Activated CD8-positive, alpha-beta T cell treated with anti-CD3 and anti-CD28 coated beads for 36 hours (primary cell): Measurements from ENCODE around the gene IZUMO4. TPM values are rescaled to one million over a fixed set of nuclear protein-coding genes. Genes with fewer than 3 reads are reported as not detected.

Experiments
- ATAC-seq: fragments of 200-7000 bp; cut with Tn5 transposase; one replicate; pipeline ENCODE4 v1.10.0; 2021; ENCODE audit warnings: mild to moderate bottlenecking, moderate library complexity
- CTCF ChIA-PET: fragments of 350-600 bp; sonication (Branson Sonifier 250); formaldehyde crosslinking; loops from one replicate; lab custom pipeline; 2021; ENCODE audit warnings: antibody characterized with exemption; lab: Charles Lee
- POLR2A ChIA-PET: fragments of 350-600 bp; sonication (Branson Sonifier 250); formaldehyde crosslinking; loops from one replicate; lab custom pipeline; 2021; ENCODE audit warnings: antibody characterized with exemption; lab: Charles Lee
- DNase-seq: peaks from one replicate; pipeline ENCODE4 v3.0.0-alpha.2; 2020
- H3K27ac Mint-ChIP-seq: one replicate; pipeline ENCODE4 v1.8.0; 2021; ENCODE audit warnings: mild to moderate bottlenecking, mixed read lengths
- H3K27me3 Mint-ChIP-seq: one replicate; pipeline ENCODE4 v1.8.0; 2021; ENCODE audit warnings: mixed read lengths
- H3K36me3 Mint-ChIP-seq: one replicate; pipeline ENCODE4 v1.8.0; 2021; ENCODE audit warnings: low read depth, mixed read lengths
- H3K4me1 Mint-ChIP-seq: one replicate; pipeline ENCODE4 v1.8.0; 2021; ENCODE audit warnings: low read depth, mixed read lengths
- H3K4me3 Mint-ChIP-seq: one replicate; pipeline ENCODE4 v1.8.0; 2021; ENCODE audit warnings: mild to moderate bottlenecking, moderate library complexity, mixed read lengths
- H3K9me3 Mint-ChIP-seq: one replicate; pipeline ENCODE4 v1.8.0; 2021; ENCODE audit warnings: mixed read lengths
- CTCF ChIP-seq: fragments of 200-600 bp; IDR thresholded peaks from one replicate; pipeline ENCODE4 v1.8.0; 2022; ENCODE audit warnings: antibody characterized with exemption, mild to moderate bottlenecking
- intact Hi-C: fragments of 100-400 bp; cut with micrococcal nuclease; formaldehyde crosslinking; loops from one replicate; pipeline ENCODE4 v1.10.0; 2022
- total RNA-seq, 2 experiments: library from RNA; stranded (reverse); gene quantifications; one replicate each; pipeline ENCODE4 v1.2.3, GENCODE V29; 2021

The IZUMO4 gene
- total RNA-seq, 2 experiments from 2014 or later: 22.6 to 23.0 TPM

GRCh38 chr19:2060884-2061494 lies 35.7 kb upstream of the IZUMO4 start:
- Mint-ChIP-seq H3K27me3 (no peaks in the 10 kb centered on the region), H3K9me3 (no peaks in the 10 kb centered on the region), H3K4me3 (peak overlapping the region; percentile 85), H3K4me1 (peaks cover 44% of the 10 kb centered on the region), H3K36me3 (no peaks in the 10 kb centered on the region), H3K27ac (peak overlapping the region; percentile 96)
- no peak for TF ChIP-seq CTCF
- peak; percentile 41 for ATAC-seq
- DNase-seq: peak; percentile 63
- POLR2A ChIA-PET: interaction anchor here (0.9 to 5.5 kb wide), 7 partner anchors 9 to 119 kb away, joined by 3 to 29 read pairs (median 10); partner anchors contain the start of gene MKNK2
- CTCF ChIA-PET: interaction anchor here (0.8 to 2.5 kb wide), 3 partner anchors 9 to 42 kb away, joined by 3 to 15 read pairs (median 5); no protein-coding TSS in a partner anchor
- intact Hi-C loops: no loop called here

- TF ChIP-seq CTCF: no peak
Observed at GRCh38 chr19:2061495-2062388, 35.0 kb upstream of the IZUMO4 start.

DNA sequence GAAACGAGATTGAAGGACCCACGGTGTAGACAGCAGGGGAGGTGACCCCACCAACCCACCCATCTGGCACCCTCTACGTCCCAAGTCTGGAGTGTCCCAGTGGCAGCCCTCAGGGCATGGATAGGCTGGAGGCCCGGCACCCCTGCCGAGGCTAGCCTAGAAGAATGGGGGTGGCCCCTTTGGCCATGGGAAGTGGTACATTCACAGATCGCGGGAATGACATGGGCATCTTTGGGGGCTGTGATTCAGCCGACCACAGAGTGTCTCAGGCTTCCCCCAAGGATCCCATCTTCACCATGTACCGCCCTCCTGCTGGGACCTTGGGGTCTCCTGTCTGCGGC lies 34.4 kb upstream of the IZUMO4 start:
- Mint-ChIP-seq H3K36me3 (no peaks in the 10 kb centered on the region), H3K27me3 (no peaks in the 10 kb centered on the region), H3K9me3 (no peaks in the 10 kb centered on the region), H3K27ac (peak overlapping the region; percentile 91), H3K4me3 (peak overlapping the region; percentile 85), H3K4me1 (peaks cover 33% of the 10 kb centered on the region)
- POLR2A ChIA-PET: interaction anchor here (1.0 to 4.7 kb wide), 4 partner anchors 9 to 22 kb away, joined by 3 to 29 read pairs (median 7); partner anchors contain the start of gene MKNK2
- intact Hi-C loops: no loop called here
- ATAC-seq (no peak), DNase-seq (no peak)
- CTCF ChIA-PET: interaction anchor here (1.0 to 2.5 kb wide), 3 partner anchors 8 to 43 kb away, joined by 3 to 15 read pairs (median 3); no protein-coding TSS in a partner anchor
- no peak for TF ChIP-seq CTCF

More at GRCh38 chr19:2061495-2062388, 35.0 kb upstream of the IZUMO4 start:
- H3K4me1 Mint-ChIP-seq: peaks cover 40% of the 10 kb centered on the region
- ChIA-PET CTCF (interaction anchor here (1.0 to 2.5 kb wide), 2 partner anchors 8 to 10 kb away, joined by 3 to 15 read pairs; no protein-coding TSS in a partner anchor), POLR2A (interaction anchor here (1.0 to 4.7 kb wide), 3 partner anchors 10 to 11 kb away, joined by 3 to 29 read pairs (median 10); partner anchors contain the start of gene MKNK2)
- no peaks in the 10 kb centered on the region for H3K36me3 Mint-ChIP-seq
- ATAC-seq: peak; percentile 94
- DNase-seq: peak; percentile 100
- peak overlapping the region; percentile 91 for H3K27ac Mint-ChIP-seq
- H3K27me3 Mint-ChIP-seq: no peaks in the 10 kb centered on the region
- intact Hi-C loops: no loop called here
- H3K4me3 Mint-ChIP-seq: peak overlapping the region; percentile 85
- no peaks in the 10 kb centered on the region for H3K9me3 Mint-ChIP-seq

DNA sequence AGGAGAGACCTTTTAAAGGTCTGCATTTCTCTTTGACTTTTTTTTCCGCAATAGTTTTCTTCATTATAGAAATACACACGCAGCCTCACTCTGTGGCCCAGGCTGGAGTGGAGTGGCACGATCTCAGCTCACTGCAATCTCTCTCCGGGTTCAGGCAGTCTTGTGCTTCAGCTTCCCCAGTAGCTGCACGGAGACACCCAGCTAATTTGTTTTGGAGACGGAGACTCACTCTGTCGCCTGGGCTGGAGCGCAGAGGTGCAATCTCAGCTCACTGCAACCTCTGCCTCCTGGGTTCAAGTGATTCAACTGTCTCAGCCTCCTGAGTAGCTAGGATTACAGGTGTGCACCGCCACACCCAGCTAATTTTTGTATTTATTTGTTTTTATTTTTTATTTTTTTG lies 33.9 kb upstream of the IZUMO4 start:
- Mint-ChIP-seq H3K4me3 (peak overlapping the region; percentile 85), H3K27ac (peak overlapping the region; percentile 91), H3K4me1 (peaks cover 33% of the 10 kb centered on the region), H3K27me3 (no peaks in the 10 kb centered on the region), H3K36me3 (no peaks in the 10 kb centered on the region), H3K9me3 (no peaks in the 10 kb centered on the region)
- DNase-seq: no peak
- ATAC-seq: no peak
- intact Hi-C loops: no loop called here
- POLR2A ChIA-PET: interaction anchor here (1.0 to 4.7 kb wide), 4 partner anchors 9 to 22 kb away, joined by 3 to 29 read pairs (median 7); partner anchors contain the start of gene MKNK2
- no peak for TF ChIP-seq CTCF
- CTCF ChIA-PET: interaction anchor here (0.6 to 1.3 kb wide), 3 partner anchors 43 to 186 kb away, joined by 3 to 4 read pairs (median 3); no protein-coding TSS in a partner anchor
